Astrocyte of the spinal cord (primary cell): ENCODE measurements around the gene ATXN7.

ENCODE experiments used
- DNase-seq: peaks from one replicate; pipeline ENCODE4 v3.0.0; 2011; ENCODE audit warnings: low read depth, low spot score
- H3K4me3 ChIP-seq: 2 replicates; pipeline ENCODE4 v1.5.1; 2011; ENCODE audit warnings: low read depth, mild to moderate bottlenecking, low read length, moderate library complexity
- in situ Hi-C: cut with HindIII; loops from 2 replicates; pipeline ENCODE4 v1.10.0; 2017; ENCODE audit warnings: low sequenced_read_pairs
- TF ChIP-seq, protein P1 (sequence below): IDR thresholded peaks from 2 replicates; pipeline ENCODE4 v1.5.1; 2012; ENCODE audit warnings: low read depth, mild to moderate bottlenecking, low read length, inconsistent platforms

Gene ATXN7, protein sequence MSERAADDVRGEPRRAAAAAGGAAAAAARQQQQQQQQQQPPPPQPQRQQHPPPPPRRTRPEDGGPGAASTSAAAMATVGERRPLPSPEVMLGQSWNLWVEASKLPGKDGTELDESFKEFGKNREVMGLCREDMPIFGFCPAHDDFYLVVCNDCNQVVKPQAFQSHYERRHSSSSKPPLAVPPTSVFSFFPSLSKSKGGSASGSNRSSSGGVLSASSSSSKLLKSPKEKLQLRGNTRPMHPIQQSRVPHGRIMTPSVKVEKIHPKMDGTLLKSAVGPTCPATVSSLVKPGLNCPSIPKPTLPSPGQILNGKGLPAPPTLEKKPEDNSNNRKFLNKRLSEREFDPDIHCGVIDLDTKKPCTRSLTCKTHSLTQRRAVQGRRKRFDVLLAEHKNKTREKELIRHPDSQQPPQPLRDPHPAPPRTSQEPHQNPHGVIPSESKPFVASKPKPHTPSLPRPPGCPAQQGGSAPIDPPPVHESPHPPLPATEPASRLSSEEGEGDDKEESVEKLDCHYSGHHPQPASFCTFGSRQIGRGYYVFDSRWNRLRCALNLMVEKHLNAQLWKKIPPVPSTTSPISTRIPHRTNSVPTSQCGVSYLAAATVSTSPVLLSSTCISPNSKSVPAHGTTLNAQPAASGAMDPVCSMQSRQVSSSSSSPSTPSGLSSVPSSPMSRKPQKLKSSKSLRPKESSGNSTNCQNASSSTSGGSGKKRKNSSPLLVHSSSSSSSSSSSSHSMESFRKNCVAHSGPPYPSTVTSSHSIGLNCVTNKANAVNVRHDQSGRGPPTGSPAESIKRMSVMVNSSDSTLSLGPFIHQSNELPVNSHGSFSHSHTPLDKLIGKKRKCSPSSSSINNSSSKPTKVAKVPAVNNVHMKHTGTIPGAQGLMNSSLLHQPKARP

DNA sequence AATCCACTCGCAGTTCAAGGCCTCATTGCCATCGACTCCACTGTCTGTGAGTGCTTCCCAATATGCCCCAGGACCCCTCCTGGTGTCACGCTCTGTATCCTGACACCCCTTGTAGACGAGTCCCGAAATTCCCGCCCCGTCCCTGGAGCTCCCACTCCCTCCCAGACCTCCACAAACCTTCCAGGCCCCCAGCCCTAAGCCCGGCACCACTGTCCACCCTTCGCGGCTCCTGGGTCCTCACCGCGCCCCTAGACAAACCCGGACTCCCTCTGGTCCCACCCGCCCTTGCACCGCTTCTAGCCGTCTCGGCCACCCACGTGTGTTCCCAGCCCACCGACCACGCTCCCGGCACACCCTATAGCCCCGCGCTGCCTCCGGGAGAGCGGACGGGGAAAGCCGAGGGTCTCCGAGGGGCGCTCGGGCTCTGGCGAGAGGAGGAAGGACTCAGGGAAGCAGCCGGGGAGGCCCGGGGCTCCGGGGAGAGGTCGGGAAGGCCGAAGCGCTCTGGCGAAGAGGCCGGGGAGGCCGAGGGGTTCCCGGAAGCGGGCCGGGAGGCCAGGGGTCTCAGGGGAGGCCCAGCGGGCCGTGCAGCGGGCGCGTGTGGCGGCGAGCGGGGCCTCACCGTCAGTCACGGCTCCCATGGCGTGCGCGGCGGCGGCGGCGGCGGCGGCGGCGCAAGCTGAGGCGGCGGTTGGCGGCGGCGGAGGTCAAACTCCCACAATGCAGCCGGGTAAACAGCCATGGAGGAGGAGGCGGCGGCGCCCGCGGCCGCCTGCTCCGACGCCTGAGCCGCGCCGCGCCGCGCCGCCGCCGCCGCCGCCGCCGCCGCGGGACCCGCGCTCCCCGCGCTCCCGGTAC lies at the start of gene ATXN7, which contains the start of gene THOC7:
Gene ATXN7 (plus strand): TSS at position 718 of the 858 bp plus-strand sequence. CDS start 48,732 bp downstream, outside the sequence.
Gene THOC7 (minus strand): TSS at position 656 of the 858 bp plus-strand sequence. CDS start 15 bp downstream, at position 641.
- in situ Hi-C loops: no loop called here
- TF ChIP-seq, protein P1, sequence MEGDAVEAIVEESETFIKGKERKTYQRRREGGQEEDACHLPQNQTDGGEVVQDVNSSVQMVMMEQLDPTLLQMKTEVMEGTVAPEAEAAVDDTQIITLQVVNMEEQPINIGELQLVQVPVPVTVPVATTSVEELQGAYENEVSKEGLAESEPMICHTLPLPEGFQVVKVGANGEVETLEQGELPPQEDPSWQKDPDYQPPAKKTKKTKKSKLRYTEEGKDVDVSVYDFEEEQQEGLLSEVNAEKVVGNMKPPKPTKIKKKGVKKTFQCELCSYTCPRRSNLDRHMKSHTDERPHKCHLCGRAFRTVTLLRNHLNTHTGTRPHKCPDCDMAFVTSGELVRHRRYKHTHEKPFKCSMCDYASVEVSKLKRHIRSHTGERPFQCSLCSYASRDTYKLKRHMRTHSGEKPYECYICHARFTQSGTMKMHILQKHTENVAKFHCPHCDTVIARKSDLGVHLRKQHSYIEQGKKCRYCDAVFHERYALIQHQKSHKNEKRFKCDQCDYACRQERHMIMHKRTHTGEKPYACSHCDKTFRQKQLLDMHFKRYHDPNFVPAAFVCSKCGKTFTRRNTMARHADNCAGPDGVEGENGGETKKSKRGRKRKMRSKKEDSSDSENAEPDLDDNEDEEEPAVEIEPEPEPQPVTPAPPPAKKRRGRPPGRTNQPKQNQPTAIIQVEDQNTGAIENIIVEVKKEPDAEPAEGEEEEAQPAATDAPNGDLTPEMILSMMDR: no peak
- peak; percentile 57 for DNase-seq
- peak within 1 kb of the TSS; percentile 92 for H3K4me3 ChIP-seq

DNA sequence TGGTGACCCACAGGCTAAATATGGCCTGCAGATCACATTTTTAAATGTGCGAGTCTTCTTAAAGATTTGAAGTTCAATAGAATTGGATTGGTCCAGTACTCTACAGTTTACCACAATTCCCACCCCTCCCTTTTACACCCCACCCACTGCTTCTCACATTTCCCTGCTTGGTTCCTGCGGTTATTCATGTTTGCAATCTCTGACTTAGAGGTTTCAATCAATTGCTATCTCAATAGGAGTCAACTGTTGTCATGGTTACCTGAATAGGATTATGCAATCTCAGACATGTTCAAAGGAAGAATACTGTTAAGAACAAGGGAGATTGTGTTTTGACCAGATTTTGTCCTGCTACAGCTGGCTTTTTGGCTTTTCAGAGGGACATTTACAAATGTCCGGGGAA lies 49.4 kb upstream of the ATXN7 start:
- in situ Hi-C loops: no loop called here
- TF ChIP-seq, protein P1: no peak
- DNase-seq: peak; percentile 27
- no peak overlapping the region for H3K4me3 ChIP-seq

DNA sequence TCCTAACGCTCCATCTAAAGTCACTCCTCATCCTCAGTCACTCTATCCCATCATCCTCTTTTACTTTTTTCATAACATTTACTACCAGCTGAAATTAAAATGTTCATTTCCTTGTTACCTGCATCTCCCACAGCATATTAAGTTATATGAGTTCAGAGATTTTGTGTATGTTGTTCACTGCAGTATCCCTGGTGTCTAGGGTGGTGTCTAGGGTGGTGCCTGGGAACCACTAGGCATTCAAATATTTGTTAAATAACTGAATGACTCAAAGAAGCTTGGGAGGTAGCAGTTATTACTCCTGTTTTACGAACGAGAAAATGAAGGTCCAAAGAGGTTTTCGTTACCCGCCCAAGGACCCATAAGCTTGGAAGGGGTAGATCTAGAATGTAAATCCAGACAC lies 46.4 kb upstream of the ATXN7 start:
- TF ChIP-seq, protein P1: no peak
- H3K4me3 ChIP-seq: no peak overlapping the region
- in situ Hi-C loops: no loop called here
- no peak for DNase-seq

DNA sequence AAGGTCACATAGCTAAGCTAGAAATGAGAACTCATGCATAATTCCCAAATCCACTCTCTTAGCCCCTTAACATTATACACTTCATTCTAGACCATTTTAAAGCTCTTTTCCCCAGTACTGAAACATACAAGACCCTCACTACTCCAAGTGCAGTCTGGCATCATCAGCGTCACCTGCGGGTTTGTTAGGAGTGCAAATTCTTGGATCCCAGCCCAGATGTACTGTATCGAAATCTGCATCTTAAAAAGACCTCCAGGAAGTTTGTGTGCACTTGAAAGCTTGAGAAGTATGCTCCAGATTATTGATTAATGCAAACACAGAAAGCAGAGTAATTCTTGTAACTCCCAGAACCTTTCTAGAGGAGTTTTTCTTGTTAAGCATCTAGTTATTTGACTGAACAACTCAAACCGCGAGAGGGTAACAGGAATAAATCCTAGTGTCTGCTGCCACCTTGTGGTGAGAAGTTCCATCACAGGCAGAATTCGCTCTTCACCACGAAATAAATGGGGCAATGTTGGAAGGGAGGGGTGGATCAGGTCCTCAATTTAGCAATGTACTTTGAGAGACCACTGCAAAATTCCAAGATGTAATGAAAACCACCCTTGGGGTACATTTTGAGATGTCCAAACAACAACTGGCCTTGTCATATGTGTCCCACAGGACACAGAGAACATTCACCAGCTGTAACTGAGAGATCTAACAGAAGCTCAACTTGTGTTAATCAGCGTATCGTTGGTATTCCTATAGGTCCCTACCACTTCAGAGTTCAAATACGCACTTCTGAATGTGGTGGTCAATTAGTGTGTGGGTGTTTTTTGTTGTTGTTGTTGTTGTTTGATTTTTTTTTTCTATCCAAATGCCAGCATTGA lies 45.2 kb upstream of the ATXN7 start:
- in situ Hi-C loops: no loop called here
- peak; percentile 65 for DNase-seq
- TF ChIP-seq, protein P1: peak; percentile 78

DNA sequence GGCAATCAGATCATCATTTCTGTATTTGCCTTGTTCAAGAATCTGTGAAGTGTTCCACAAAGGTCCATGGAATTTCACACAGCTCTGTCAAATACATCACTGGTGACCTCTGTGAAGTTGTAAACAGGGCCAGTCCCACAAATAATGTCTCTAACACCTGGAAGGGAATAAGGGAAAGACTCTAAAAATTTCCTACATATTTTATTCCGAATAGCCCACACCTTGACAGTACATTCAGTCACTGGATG lies 44.6 kb upstream of the ATXN7 start, which contains the start of gene C3orf49:
Gene C3orf49 (plus strand): TSS at position 149 of the 248 bp plus-strand sequence. CDS start 173 bp downstream, outside the sequence.
- H3K4me3 ChIP-seq: no peak within 1 kb of the TSS
- TF ChIP-seq, protein P1: no peak
- in situ Hi-C loops: no loop called here
- no peak for DNase-seq

More for the DNA sequence above, 45.2 kb upstream of the ATXN7 start:
- no peak overlapping the region for H3K4me3 ChIP-seq
